HEK293T (cell line): ENCODE measurements around the gene CSTF3.
A peak's percentile ranks its signal among the peaks of the same experiment; 100 is the strongest.
"Not testable (repeated sequence)": the region's sequence is repeated elsewhere in the genome, so short reads cannot be mapped to it uniquely, and the experiment has no call there.

Experiments used
- ARNT ChIP-seq: fragments of 450-650 bp; IDR thresholded peaks from 2 replicates; pipeline ENCODE4 v1.6.1; 2017; ENCODE audit warnings: mild to moderate bottlenecking
- ELF4 ChIP-seq: fragments of 450-650 bp; IDR thresholded peaks from 2 replicates; pipeline ENCODE4 v1.6.1; 2017; ENCODE audit warnings: antibody characterized with exemption
- FOXA1 ChIP-seq: fragments of 450-650 bp; IDR thresholded peaks from 2 replicates; pipeline ENCODE4 v1.6.1; 2016; ENCODE audit warnings: mild to moderate bottlenecking
- FOXM1 ChIP-seq: fragments of 450-650 bp; IDR thresholded peaks from 2 replicates; pipeline ENCODE4 v1.6.1; 2017; ENCODE audit warnings: mild to moderate bottlenecking, borderline replicate concordance
- HDGF ChIP-seq: fragments of 450-650 bp; IDR thresholded peaks from 2 replicates; pipeline ENCODE4 v1.6.1; 2017; ENCODE audit warnings: antibody characterized with exemption, borderline replicate concordance
- L3MBTL2 ChIP-seq: fragments of 450-650 bp; conservative IDR thresholded peaks from 2 replicates; pipeline ENCODE4 v1.6.1; 2016; ENCODE audit warnings: mild to moderate bottlenecking
- SP1 ChIP-seq: fragments of 450-650 bp; IDR thresholded peaks from 2 replicates; pipeline ENCODE4 v1.6.1; 2017
- SUZ12 ChIP-seq: fragments of 450-650 bp; IDR thresholded peaks from 2 replicates; pipeline ENCODE4 v1.6.1; 2016; ENCODE audit warnings: mild to moderate bottlenecking
- TARDBP ChIP-seq: fragments of 450-650 bp; IDR thresholded peaks from 2 replicates; pipeline ENCODE4 v1.6.1; 2016
- TF ChIP-seq, protein P1 (sequence below): fragments of 450-650 bp; IDR thresholded peaks from 2 replicates; pipeline ENCODE4 v1.6.1; 2016

DNA sequence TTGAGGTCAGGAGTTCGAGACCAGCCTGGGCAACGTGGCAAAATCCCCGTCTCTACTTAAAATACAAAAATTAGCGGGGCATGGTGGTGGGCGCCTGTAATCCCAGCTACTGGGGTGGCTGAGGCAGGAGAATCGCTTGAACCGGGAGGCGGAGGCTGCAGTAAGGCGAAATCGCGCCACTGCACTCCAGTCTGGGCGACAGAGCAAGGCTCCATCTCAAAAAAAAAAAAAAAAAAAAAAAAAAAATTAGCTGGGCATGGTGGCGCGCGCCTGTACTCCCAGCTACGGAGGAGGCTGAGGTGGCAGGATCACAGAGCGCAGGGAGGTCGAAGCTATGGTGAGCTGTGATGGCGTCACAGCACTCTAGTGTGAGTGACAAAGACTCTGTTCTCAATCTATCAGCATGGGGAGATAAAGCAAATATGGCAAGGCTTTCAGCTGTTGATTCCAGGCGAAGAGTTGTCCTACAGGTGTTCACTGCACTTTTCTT, 1.9 kb downstream of the CSTF3 start:
- not testable (repeated sequence) for TF ChIP-seq TARDBP, FOXM1, SP1, FOXA1, ELF4, L3MBTL2, SUZ12, ARNT, HDGF
- TF ChIP-seq, protein P1, sequence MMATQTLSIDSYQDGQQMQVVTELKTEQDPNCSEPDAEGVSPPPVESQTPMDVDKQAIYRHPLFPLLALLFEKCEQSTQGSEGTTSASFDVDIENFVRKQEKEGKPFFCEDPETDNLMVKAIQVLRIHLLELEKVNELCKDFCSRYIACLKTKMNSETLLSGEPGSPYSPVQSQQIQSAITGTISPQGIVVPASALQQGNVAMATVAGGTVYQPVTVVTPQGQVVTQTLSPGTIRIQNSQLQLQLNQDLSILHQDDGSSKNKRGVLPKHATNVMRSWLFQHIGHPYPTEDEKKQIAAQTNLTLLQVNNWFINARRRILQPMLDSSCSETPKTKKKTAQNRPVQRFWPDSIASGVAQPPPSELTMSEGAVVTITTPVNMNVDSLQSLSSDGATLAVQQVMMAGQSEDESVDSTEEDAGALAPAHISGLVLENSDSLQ, result peak; percentile 32; the same call in 1 of the 2 replicates
